ENCODE data around the gene CDV3. TPM values are rescaled to one million over a fixed set of nuclear protein-coding genes. Genes with fewer than 3 reads are reported as not detected.
A peak's percentile ranks its signal among the peaks of the same experiment; 100 is the strongest.

CDV3 gene
- total RNA-seq, 1 experiment from 2014 or later = 161 TPM

GRCh38 chr3:133599280-133599679 lies 25.8 kb downstream of the CDV3 start:
- H3K4me1 ChIP-seq (ENCODE audit: insufficient read depth, low read length, poor library complexity, severe bottlenecking) = peaks cover 13% of the 10 kb centered on the region
- H3K9me3 ChIP-seq (ENCODE audit: low read depth, low read length, poor library complexity, severe bottlenecking) = no peaks in the 10 kb centered on the region
- no peak for DNase-seq (ENCODE audit: low spot score)
- ChIA-PET CTCF (no interaction called here), POLR2A (ENCODE audit: low non-redundant PET) (no interaction called here)
- H3K4me3 ChIP-seq (ENCODE audit: low read depth, low read length, poor library complexity, severe bottlenecking) = no peak overlapping the region
- BruUV-seq (replicated peaks) = no TSS peak
- no peak overlapping the region for H3K27ac ChIP-seq (ENCODE audit: low read depth, low read length, poor library complexity, severe bottlenecking)
- peaks cover 9% of the 10 kb centered on the region for H3K36me3 ChIP-seq (ENCODE audit: insufficient read depth, low read length, poor library complexity, severe bottlenecking)
- no peak for TF ChIP-seq EZH2 (IDR thresholded peaks at IDR 0.05; ENCODE audit: borderline replicate concordance, low read depth, low read length, poor library complexity, severe bottlenecking)
- TF ChIP-seq CTCF (conservative IDR thresholded peaks at IDR 0.05; ENCODE audit: low read depth, low read length) = no peak
- no peaks in the 10 kb centered on the region for H3K27me3 ChIP-seq (replicated peaks; ENCODE audit: insufficient read depth, low read depth, low read length, poor library complexity)
- intact Hi-C loops (cut with micrococcal nuclease; ENCODE audit: unreplicated experiment) = no loop called here

GRCh38 chr3:133600572-133601081 lies 27.1 kb downstream of the CDV3 start:
- intact Hi-C loops (cut with micrococcal nuclease; ENCODE audit: unreplicated experiment) = no loop called here
- H3K4me3 ChIP-seq (ENCODE audit: low read depth, low read length, poor library complexity, severe bottlenecking) = no peak overlapping the region
- no peaks in the 10 kb centered on the region for H3K9me3 ChIP-seq (ENCODE audit: low read depth, low read length, poor library complexity, severe bottlenecking)
- no peak for TF ChIP-seq CTCF (conservative IDR thresholded peaks at IDR 0.05; ENCODE audit: low read depth, low read length)
- no peak for TF ChIP-seq EZH2 (IDR thresholded peaks at IDR 0.05; ENCODE audit: borderline replicate concordance, low read depth, low read length, poor library complexity, severe bottlenecking)
- H3K27me3 ChIP-seq (replicated peaks; ENCODE audit: insufficient read depth, low read depth, low read length, poor library complexity) = no peaks in the 10 kb centered on the region
- peaks cover under 1% of the 10 kb centered on the region for H3K4me1 ChIP-seq (ENCODE audit: insufficient read depth, low read length, poor library complexity, severe bottlenecking)
- ChIA-PET POLR2A (ENCODE audit: low non-redundant PET) (no interaction called here), CTCF (no interaction called here)
- DNase-seq (ENCODE audit: low spot score) = no peak
- BruUV-seq (replicated peaks) = TSS peak; percentile 44
- peaks cover 9% of the 10 kb centered on the region for H3K36me3 ChIP-seq (ENCODE audit: insufficient read depth, low read length, poor library complexity, severe bottlenecking)
- no peak overlapping the region for H3K27ac ChIP-seq (ENCODE audit: low read depth, low read length, poor library complexity, severe bottlenecking)

- POLR2A ChIA-PET (ENCODE audit: low non-redundant PET) = interaction anchor here (0.6 kb wide), 2 partner anchors 31 to 419 kb away, joined by 6 to 9 read pairs; no protein-coding TSS in a partner anchor
- TF ChIP-seq EZH2 (IDR thresholded peaks at IDR 0.05; ENCODE audit: borderline replicate concordance, low read depth, low read length, poor library complexity, severe bottlenecking) (no peak), CTCF (conservative IDR thresholded peaks at IDR 0.05; ENCODE audit: low read depth, low read length) (no peak)
- no peak overlapping the region for H3K27ac ChIP-seq (ENCODE audit: low read depth, low read length, poor library complexity, severe bottlenecking)
- no peaks in the 10 kb centered on the region for H3K4me1 ChIP-seq (ENCODE audit: insufficient read depth, low read length, poor library complexity, severe bottlenecking)
- DNase-seq (ENCODE audit: low spot score) = no peak
- H3K27me3 ChIP-seq (replicated peaks; ENCODE audit: insufficient read depth, low read depth, low read length, poor library complexity) = no peaks in the 10 kb centered on the region
- CTCF ChIA-PET = interaction anchor here (0.6 kb wide), 1 partner anchor 141 kb away, joined by 9 read pairs; no protein-coding TSS in a partner anchor
- no peak overlapping the region for H3K4me3 ChIP-seq (ENCODE audit: low read depth, low read length, poor library complexity, severe bottlenecking)
- no peaks in the 10 kb centered on the region for H3K9me3 ChIP-seq (ENCODE audit: low read depth, low read length, poor library complexity, severe bottlenecking)
- no TSS peak for BruUV-seq (replicated peaks)
- peaks cover 49% of the 10 kb centered on the region for H3K36me3 ChIP-seq (ENCODE audit: insufficient read depth, low read length, poor library complexity, severe bottlenecking)
- intact Hi-C loops (cut with micrococcal nuclease; ENCODE audit: unreplicated experiment) = no loop called here
Measured at GRCh38 chr3:133606342-133606741, 32.9 kb downstream of the CDV3 start.

Measured in A673 (cell line).